Mesodermal cell (in vitro differentiated cells): ENCODE measurements around the gene ACIN1. TPM values are rescaled to one million over a fixed set of nuclear protein-coding genes. Genes with fewer than 3 reads are reported as not detected.

Experiments used
- H3K27ac ChIP-seq: 2 replicates; pipeline ENCODE4 v1.7.0; 2013; ENCODE audit warnings: mild to moderate bottlenecking, low read depth, low read length, moderate library complexity; ENCODE audit not compliant: severe bottlenecking
- H3K36me3 ChIP-seq: 2 replicates; pipeline ENCODE4 v1.7.1; 2013; ENCODE audit warnings: mild to moderate bottlenecking, low read length, moderate library complexity; ENCODE audit not compliant: control insufficient read depth, insufficient read depth
- H3K4me1 ChIP-seq: one replicate; pipeline ENCODE4 v1.7.1; 2013; ENCODE audit warnings: mild to moderate bottlenecking, low read length; ENCODE audit not compliant: insufficient read depth, control insufficient read depth, poor library complexity, severe bottlenecking
- H3K4me3 ChIP-seq: 2 replicates; pipeline ENCODE4 v1.7.0; 2013; ENCODE audit warnings: low read length, control low read depth, mild to moderate bottlenecking; ENCODE audit not compliant: insufficient read depth, poor library complexity, severe bottlenecking; ENCODE audit errors: extremely low read depth
- H3K9me3 ChIP-seq: 2 replicates; pipeline ENCODE4 v1.7.1; 2013; ENCODE audit warnings: mild to moderate bottlenecking, low read length, moderate library complexity; ENCODE audit not compliant: control insufficient read depth
- WGBS, 2 experiments: methylation state at CpG; one replicate each; pipeline ENCODE4 v1.1.5; 2013; ENCODE audit warnings: missing lambda C conversion rate in 2 of 2; ENCODE audit not compliant: insufficient coverage in 2 of 2; 5-methylcytosine and 5-hydroxymethylcytosine counted together
- polyA plus RNA-seq, 2 experiments: library from polyadenylated mRNA; stranded (reverse); fragments of 50-300 nt; gene quantifications; one replicate each; pipeline ENCODE4 v1.2.3, GENCODE V29; 2013

The ACIN1 gene
- polyA plus RNA-seq (2013, experiment 1 of 2), result 167 TPM
- 150 TPM for polyA plus RNA-seq (2013, experiment 2 of 2)

DNA sequence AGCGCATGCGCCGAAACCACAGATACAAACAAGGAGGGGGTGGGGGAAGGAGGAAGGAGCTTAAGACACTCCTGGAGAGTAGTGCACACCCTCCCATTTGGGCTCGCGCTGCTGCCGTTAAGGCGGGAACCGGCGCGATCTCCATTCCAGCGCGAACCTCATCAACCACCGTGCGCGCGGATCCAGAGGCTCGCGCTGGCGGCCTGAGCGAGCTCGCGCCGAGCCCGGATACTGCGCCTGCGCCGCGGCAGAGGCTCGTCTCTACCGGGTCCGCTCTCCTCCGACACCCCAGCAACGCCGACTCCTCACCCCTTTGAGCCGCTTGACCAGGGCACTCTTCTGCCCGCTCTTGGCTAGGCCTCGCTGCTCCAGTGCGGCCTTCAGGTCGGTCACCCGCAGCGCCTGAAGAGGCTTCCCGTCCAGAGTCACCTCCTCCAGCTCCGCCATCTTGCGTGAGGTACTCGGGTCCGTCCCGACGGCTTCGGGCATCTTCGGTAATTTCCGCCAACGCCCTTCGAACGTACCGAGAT lies at the start of gene ACIN1:
Gene ACIN1 (minus strand): TSS at position 471 of the 530 bp plus-strand sequence. CDS start 24 bp downstream, at position 447.
- Histone ChIP-seq H3K4me3 (peak within 1 kb of the TSS; percentile 80), H3K27ac (peak within 1 kb of the TSS; percentile 92), H3K36me3 (peaks cover 70% of the 10 kb centered on the region), H3K4me1 (peaks cover 6% of the 10 kb centered on the region), H3K9me3 (no peaks in the 10 kb centered on the region)
- 0% methylated on average over 49 to 52 of the region's 55 CpGs for WGBS, 2 experiments

GRCh38 chr14:23143911-23144310 lies 49.0 kb upstream of the ACIN1 start:
- H3K27ac ChIP-seq, result no peak overlapping the region
- no peaks in the 10 kb centered on the region for H3K9me3 ChIP-seq
- WGBS, 2 experiments, result no CpG with 5 or more reads among the region's 1 CpG
- no peak overlapping the region for H3K4me3 ChIP-seq
- peaks cover 11% of the 10 kb centered on the region for H3K4me1 ChIP-seq
- no peaks in the 10 kb centered on the region for H3K36me3 ChIP-seq

GRCh38 chr14:23142826-23143225 lies 47.9 kb upstream of the ACIN1 start:
- Histone ChIP-seq H3K27ac (no peak overlapping the region), H3K4me1 (peaks cover 11% of the 10 kb centered on the region), H3K9me3 (no peaks in the 10 kb centered on the region), H3K36me3 (no peaks in the 10 kb centered on the region), H3K4me3 (no peak overlapping the region)
- WGBS, 2 experiments, result 94 to 96% methylated on average over 3 to 4 of the region's 4 CpGs

- Histone ChIP-seq H3K4me3 (no peak overlapping the region), H3K9me3 (no peaks in the 10 kb centered on the region), H3K27ac (no peak overlapping the region), H3K36me3 (no peaks in the 10 kb centered on the region), H3K4me1 (peaks cover 11% of the 10 kb centered on the region)
- WGBS, 2 experiments, result 85 to 95% methylated on average over 5 of the region's 7 CpGs
Observed at GRCh38 chr14:23141706-23142444, 46.9 kb upstream of the ACIN1 start.

DNA sequence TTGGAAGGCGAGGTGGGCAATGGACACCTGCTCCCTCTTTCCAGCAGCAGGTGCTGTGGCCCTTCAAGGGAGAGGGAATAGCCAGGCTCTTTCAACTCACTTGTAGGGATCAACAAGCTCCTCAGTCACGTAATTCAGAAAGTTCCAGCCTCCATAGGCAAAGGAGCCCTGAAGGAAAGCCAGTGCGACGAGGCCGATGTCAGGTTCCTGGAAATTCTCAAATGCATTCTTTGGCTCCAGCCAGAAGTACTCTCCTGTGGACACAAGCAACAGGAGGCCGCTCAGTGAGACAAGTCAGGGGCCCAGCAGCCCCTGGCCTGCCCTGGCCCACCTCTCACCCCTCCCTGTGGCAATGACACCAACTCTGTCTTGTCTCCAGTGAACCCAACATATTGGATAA lies 45.4 kb upstream of the ACIN1 start:
- 83 to 93% methylated on average over 5 to 6 of the region's 6 CpGs for WGBS, 2 experiments
- H3K4me3 ChIP-seq, result no peak overlapping the region
- H3K9me3 ChIP-seq, result no peaks in the 10 kb centered on the region
- no peaks in the 10 kb centered on the region for H3K36me3 ChIP-seq
- no peak overlapping the region for H3K27ac ChIP-seq
- no peaks in the 10 kb centered on the region for H3K4me1 ChIP-seq

DNA sequence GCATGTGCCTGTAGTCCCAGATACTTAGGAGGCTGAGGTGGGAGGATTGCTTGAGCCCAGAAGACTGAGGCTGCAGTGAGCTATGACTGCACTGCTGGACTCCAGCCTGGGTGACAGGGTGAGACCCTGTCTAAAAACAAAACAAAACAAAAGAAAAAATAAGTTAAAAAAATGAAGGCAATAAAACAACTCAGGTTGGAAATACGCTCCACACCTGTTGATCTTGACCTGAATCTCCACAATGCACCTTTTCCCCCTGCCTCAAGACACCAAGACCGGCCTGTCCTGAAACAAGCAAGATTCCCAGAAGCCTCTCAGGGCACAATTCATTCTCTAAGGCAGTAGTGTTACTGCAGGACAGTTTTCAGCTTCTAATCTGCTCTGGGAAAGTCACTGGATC lies 44.9 kb upstream of the ACIN1 start:
- no peaks in the 10 kb centered on the region for H3K9me3 ChIP-seq
- 100% methylated on average over 2 of the region's 2 CpGs; no CpG with 5 or more reads in 1 of the 2 experiments for WGBS, 2 experiments
- no peak overlapping the region for H3K4me3 ChIP-seq

GRCh38 chr14:23137813-23138535 lies 43.0 kb upstream of the ACIN1 start:
- no peaks in the 10 kb centered on the region for H3K4me1 ChIP-seq
- H3K9me3 ChIP-seq, result no peaks in the 10 kb centered on the region
- no peak overlapping the region for H3K4me3 ChIP-seq
- no peak overlapping the region for H3K27ac ChIP-seq
- no peaks in the 10 kb centered on the region for H3K36me3 ChIP-seq
- WGBS, 2 experiments, result 100% methylated on average over 1 to 2 of the region's 6 CpGs

More for the DNA sequence above, 44.9 kb upstream of the ACIN1 start:
- Histone ChIP-seq H3K27ac (no peak overlapping the region), H3K4me1 (no peaks in the 10 kb centered on the region), H3K36me3 (no peaks in the 10 kb centered on the region)

DNA sequence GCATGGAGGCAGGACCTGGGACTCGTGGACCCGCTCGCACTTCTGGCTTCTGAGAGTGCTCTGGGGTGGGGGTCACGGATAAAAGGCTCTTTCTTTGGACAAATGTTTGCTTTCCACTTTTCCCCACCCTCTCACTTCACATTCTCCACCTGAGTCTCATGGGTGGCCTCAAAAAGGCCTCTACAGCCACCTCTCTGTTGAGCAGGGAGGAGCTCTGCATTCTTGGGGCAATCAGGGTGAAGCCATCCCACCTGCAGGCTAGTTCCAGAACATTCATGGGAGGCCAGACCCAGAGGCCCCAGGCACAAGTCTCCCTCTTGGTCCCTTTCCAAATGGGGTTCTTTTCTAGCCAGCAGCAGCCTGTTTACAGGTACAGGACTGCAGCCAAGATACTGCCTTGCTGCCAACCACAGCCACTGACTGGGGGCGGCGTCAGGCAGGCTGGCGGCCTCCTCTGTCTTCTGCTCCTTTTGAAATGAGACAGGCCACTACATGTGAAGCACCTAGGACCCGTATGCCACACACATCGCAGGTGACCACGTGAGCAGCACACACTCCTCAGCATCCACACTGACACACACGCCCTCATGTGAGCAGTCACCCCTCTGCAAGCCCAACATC lies 42.4 kb upstream of the ACIN1 start:
- H3K36me3 ChIP-seq, result no peaks in the 10 kb centered on the region
- WGBS, 2 experiments, result 92 to 96% methylated on average over 10 of the region's 11 CpGs
- H3K9me3 ChIP-seq, result no peaks in the 10 kb centered on the region
- H3K27ac ChIP-seq, result no peak overlapping the region
- no peaks in the 10 kb centered on the region for H3K4me1 ChIP-seq
- no peak overlapping the region for H3K4me3 ChIP-seq

DNA sequence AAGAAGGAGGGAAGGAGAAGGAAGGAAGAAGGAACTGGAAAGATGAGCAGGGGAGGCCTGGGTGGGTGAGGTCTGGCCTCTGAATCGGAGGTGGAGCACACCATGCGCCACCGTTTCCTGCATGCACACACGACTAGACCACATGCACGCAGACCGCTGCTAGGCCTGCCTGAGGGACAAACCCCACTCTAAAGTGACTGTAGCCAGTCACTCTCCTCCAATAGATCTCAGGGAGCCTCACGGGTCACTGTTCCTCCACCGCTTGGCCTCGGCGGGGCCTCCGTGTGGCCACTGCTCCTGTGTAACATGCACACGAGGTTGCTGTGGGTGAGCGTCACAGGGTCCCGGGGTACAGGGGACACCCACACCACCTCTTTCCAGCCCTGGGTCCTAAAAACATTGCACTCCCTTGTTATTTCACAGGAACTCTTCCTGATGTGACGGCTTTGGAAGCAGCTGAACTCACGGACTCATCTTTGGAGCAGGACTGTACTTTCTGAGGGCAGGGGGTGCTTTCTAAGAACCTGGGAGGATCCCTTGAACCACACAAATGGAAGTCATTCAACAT lies 41.7 kb upstream of the ACIN1 start:
- no peaks in the 10 kb centered on the region for H3K4me1 ChIP-seq
- H3K9me3 ChIP-seq, result no peaks in the 10 kb centered on the region
- no peak overlapping the region for H3K4me3 ChIP-seq
- H3K36me3 ChIP-seq, result no peaks in the 10 kb centered on the region
- H3K27ac ChIP-seq, result no peak overlapping the region
- 96 to 98% methylated on average over 8 to 16 of the region's 16 CpGs for WGBS, 2 experiments

GRCh38 chr14:23132970-23133369 lies 38.0 kb upstream of the ACIN1 start:
- H3K36me3 ChIP-seq, result no peaks in the 10 kb centered on the region
- no peak overlapping the region for H3K4me3 ChIP-seq
- no peaks in the 10 kb centered on the region for H3K4me1 ChIP-seq
- WGBS, 2 experiments, result 92 to 100% methylated on average over 2 to 5 of the region's 8 CpGs
- H3K9me3 ChIP-seq, result no peaks in the 10 kb centered on the region
- no peak overlapping the region for H3K27ac ChIP-seq
